ENCODE data around the gene MACROD2.

MACROD2 gene

GRCh38 chr20:15911581-15911980 lies 1916.3 kb downstream of the MACROD2 start:
- TF ChIP-seq ZNF70 (CRISPR knock-in tag; IDR thresholded peaks at IDR 0.05) = no peak
- no peak for TF ChIP-seq ZNF565 (CRISPR knock-in tag; conservative IDR thresholded peaks at IDR 0.05; ENCODE audit: low read depth)
- TF ChIP-seq POU6F1 (CRISPR knock-in tag; IDR thresholded peaks at IDR 0.05; ENCODE audit: borderline replicate concordance, low read depth) = no peak
- TF ChIP-seq OSR1 (CRISPR knock-in tag; IDR thresholded peaks at IDR 0.05) = no peak
- no peak for TF ChIP-seq RARB (CRISPR knock-in tag; IDR thresholded peaks at IDR 0.05)
- no peak for TF ChIP-seq ZFP30 (CRISPR knock-in tag; IDR thresholded peaks at IDR 0.05)
- TF ChIP-seq TOX (CRISPR knock-in tag; IDR thresholded peaks at IDR 0.05; ENCODE audit: borderline replicate concordance) = no peak
- no peak for TF ChIP-seq TCF4 (CRISPR knock-in tag; IDR thresholded peaks at IDR 0.05; ENCODE audit: borderline replicate concordance)
- TF ChIP-seq PATZ1 (CRISPR knock-in tag; IDR thresholded peaks at IDR 0.05; ENCODE audit: borderline replicate concordance) = no peak
- TF ChIP-seq ZNF8 (CRISPR knock-in tag; IDR thresholded peaks at IDR 0.05) = no peak
- no peak for TF ChIP-seq GLIS3 (CRISPR knock-in tag; IDR thresholded peaks at IDR 0.05)
- no peak for TF ChIP-seq SNAI2 (CRISPR knock-in tag; IDR thresholded peaks at IDR 0.05)
- no peak for TF ChIP-seq ZC3H10 (CRISPR knock-in tag; IDR thresholded peaks at IDR 0.05)
- TF ChIP-seq ZFP3 (CRISPR knock-in tag; IDR thresholded peaks at IDR 0.05) = no peak
- no peak for TF ChIP-seq CREB5 (CRISPR knock-in tag; IDR thresholded peaks at IDR 0.05; ENCODE audit: low read depth)
- no peak for TF ChIP-seq CSDC2 (CRISPR knock-in tag; IDR thresholded peaks at IDR 0.05)
- no peak for ATAC-seq

GRCh38 chr20:15913391-15914025 lies 1918.2 kb downstream of the MACROD2 start:
- ATAC-seq = no peak
- TF ChIP-seq ESRRG (CRISPR knock-in tag; IDR thresholded peaks at IDR 0.05) (no peak), ZNF70 (CRISPR knock-in tag; IDR thresholded peaks at IDR 0.05) (no peak), ARNTL (CRISPR knock-in tag; IDR thresholded peaks at IDR 0.05; ENCODE audit: borderline replicate concordance, low read depth) (no peak), POU6F1 (CRISPR knock-in tag; IDR thresholded peaks at IDR 0.05; ENCODE audit: borderline replicate concordance, low read depth) (no peak), SNAI2 (CRISPR knock-in tag; IDR thresholded peaks at IDR 0.05) (no peak)

- TF ChIP-seq PPARA (CRISPR knock-in tag; IDR thresholded peaks at IDR 0.05; ENCODE audit: borderline replicate concordance) (no peak), POU6F1 (CRISPR knock-in tag; IDR thresholded peaks at IDR 0.05; ENCODE audit: borderline replicate concordance, low read depth) (no peak), ISL1 (CRISPR knock-in tag; IDR thresholded peaks at IDR 0.05) (peak; percentile 72)
- ATAC-seq = peak; percentile 74
These were observed 1921.3 kb downstream of the MACROD2 start for GRCh38 chr20:15916623-15917022.

- no peak for TF ChIP-seq CSRNP3 (CRISPR knock-in tag; IDR thresholded peaks at IDR 0.05)
- TF ChIP-seq ISL1 (CRISPR knock-in tag; IDR thresholded peaks at IDR 0.05) = peak; percentile 73; the same call in 1 of the 2 replicates
- peak; percentile 80 for ATAC-seq
These were observed 1922.0 kb downstream of the MACROD2 start for GRCh38 chr20:15917283-15917682.
